ENCODE results near the gene CDH4.

- TF ChIP-seq POLR2AphosphoS5 (IDR thresholded peaks at IDR 0.05; ENCODE audit: low read depth, low read length) (no peak), TAF1 (IDR thresholded peaks at IDR 0.05; ENCODE audit: borderline replicate concordance, insufficient read depth, low read length) (no peak), REST (IDR thresholded peaks at IDR 0.05; ENCODE audit: insufficient read depth in 1 of 2, low read depth in 2 of 2, low read length in 2 of 2) (no peak), SIN3A (IDR thresholded peaks at IDR 0.05; ENCODE audit: borderline replicate concordance, insufficient read depth, low read length) (no peak)
These were observed 454.3 kb downstream of the CDH4 start for GRCh38 chr20:61706259-61706961.

All from PFSK-1 (cell line).